Left lung (tissue), 10 donors: ENCODE data around the gene DRC3. TPM values are rescaled to one million over a fixed set of nuclear protein-coding genes. Genes with fewer than 3 reads are reported as not detected.

Experiments
- ATAC-seq: fragments of 200-7000 bp; cut with Tn5 transposase; one replicate; pipeline ENCODE4 v1.9.1; 2020; ENCODE audit warnings: moderate library complexity
- DNase-seq, 4 donors: peaks; one replicate each; pipeline ENCODE4 v3.0.0-alpha.2; 2013 to 2020
- H3K27ac ChIP-seq, 2 donors: fragments of 200-600 bp; sonication (generic) in 1 of 2; one replicate each; pipeline versions ENCODE4 v1.5.0 to v1.8.0; 2020 to 2021
- H3K27me3 ChIP-seq, 2 donors: fragments of 200-600 bp; sonication (generic) in 1 of 2; one replicate each; pipeline versions ENCODE4 v1.5.0 to v1.8.0; 2020 to 2021
- H3K36me3 ChIP-seq, 2 donors: fragments of 200-600 bp; sonication (generic) in 1 of 2; one replicate each; pipeline versions ENCODE4 v1.5.0 to v1.8.0; 2020 to 2021
- H3K4me1 ChIP-seq, 2 donors: fragments of 200-600 bp; one replicate each; pipeline ENCODE4 v1.8.0; 2021
- H3K4me3 ChIP-seq, 2 donors: fragments of 200-600 bp; sonication (generic) in 1 of 2; one replicate each; pipeline versions ENCODE4 v1.5.0 to v1.8.0; 2020 to 2021; ENCODE audit warnings: mild to moderate bottlenecking in 1 of 2
- H3K9me3 ChIP-seq, 2 donors: fragments of 200-600 bp; sonication (generic) in 1 of 2; one replicate each; pipeline versions ENCODE4 v1.5.0 to v1.8.0; 2020 to 2021
- CTCF ChIP-seq, 2 donors: fragments of 200-600 bp; sonication (generic) in 1 of 2; IDR thresholded peaks; one replicate each; pipeline versions ENCODE4 v1.5.0 to v1.8.0; 2021; ENCODE audit warnings: antibody characterized with exemption in 2 of 2
- intact Hi-C, 2 donors: fragments of 100-400 bp; cut with DNase I; formaldehyde crosslinking; loops; one replicate each; pipeline versions ENCODE4 v1.11.2 to v1.14.2; 2022
- polyA plus RNA-seq, 6 donors: library from polyadenylated mRNA; unstranded; fragments of 120-200 nt; gene quantifications; one replicate each; pipeline ENCODE4 v1.2.1, GENCODE V29; 2013; ENCODE audit not compliant: insufficient read length in 6 of 6
- total RNA-seq, 2 donors: library from RNA; stranded (reverse); fragmentation: NEBNext Ultra II Directional; extraction: Animal tissue kit (Norgen Biotek cat#: 25700); gene quantifications; one replicate each; pipeline ENCODE4 v1.2.1, GENCODE V29; 2021
- donor health status: DM: no; HTN: yes; CAD: no.
- donor health status: DM: no; HTN: no; CAD: no.

The DRC3 gene
- total and polyA plus RNA-seq, 8 donors, result 3.6 to 22.8 (median 16.4) TPM

DNA sequence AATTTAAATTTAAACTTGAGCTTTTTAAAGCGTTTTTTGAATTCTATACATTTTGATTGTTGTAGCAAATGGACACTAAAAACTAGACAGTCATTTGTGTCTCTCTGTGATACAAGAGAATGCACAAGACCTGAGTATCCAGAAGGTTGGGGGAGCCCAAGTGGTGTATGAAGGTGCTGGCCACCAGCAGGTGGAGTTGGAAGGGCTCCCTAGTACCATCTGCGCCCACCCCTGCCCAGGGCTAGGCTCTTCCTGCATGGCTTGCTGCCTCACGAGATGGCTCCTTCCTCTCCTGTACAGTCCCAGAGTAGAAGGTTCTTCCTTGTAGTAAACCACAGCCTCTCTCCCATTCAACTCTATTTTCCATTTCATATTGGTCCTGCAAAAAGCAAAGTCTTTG is 83.6 kb downstream of the DRC3 start:
- Histone ChIP-seq H3K4me3 (no peak overlapping the region), H3K27me3 (no peaks in the 10 kb centered on the region), H3K4me1 (no peaks in the 10 kb centered on the region), H3K27ac (no peak overlapping the region), H3K9me3 (no peaks in the 10 kb centered on the region), H3K36me3 (peaks cover 0 to 73% of the 10 kb centered on the region in 2 donors)
- no peak for ATAC-seq
- DNase-seq, result no peak
- intact Hi-C loops, result no loop called here
- TF ChIP-seq CTCF (IDR thresholded peaks at IDR 0.05), result no peak

DNA sequence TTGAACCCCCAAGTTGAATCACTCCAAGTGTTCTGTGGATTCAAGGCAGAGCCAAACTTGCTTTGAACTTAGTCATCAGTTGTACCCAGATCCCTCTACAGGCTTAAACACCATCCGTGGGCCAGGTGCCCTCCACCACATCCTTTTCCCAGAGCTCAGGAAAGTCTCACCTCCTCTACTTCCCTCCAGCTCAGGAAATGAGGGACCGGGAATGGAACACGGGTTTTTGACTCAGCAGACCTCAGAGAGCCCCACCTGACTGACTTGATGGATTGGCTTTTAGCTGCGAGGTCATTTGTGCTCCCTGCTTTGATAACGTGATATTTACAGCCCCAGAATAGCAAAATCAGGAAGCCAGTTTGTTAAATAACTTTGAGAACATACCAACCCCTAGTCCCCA is 86.6 kb downstream of the DRC3 start:
- ATAC-seq (no peak), DNase-seq (no peak)
- Histone ChIP-seq H3K4me1 (no peaks in the 10 kb centered on the region), H3K9me3 (no peaks in the 10 kb centered on the region), H3K36me3 (peaks cover 0 to 94% of the 10 kb centered on the region in 2 donors), H3K27ac (no peak overlapping the region), H3K4me3 (no peak overlapping the region), H3K27me3 (no peaks in the 10 kb centered on the region)
- intact Hi-C loops, result no loop called here
- TF ChIP-seq CTCF (IDR thresholded peaks at IDR 0.05), result no peak

GRCh38 chr17:18064053-18064452 is 91.4 kb downstream of the DRC3 start:
- no peaks in the 10 kb centered on the region for H3K27me3 ChIP-seq
- DNase-seq (no peak), ATAC-seq (no peak)
- intact Hi-C loops, result no loop called here
- H3K4me1 ChIP-seq, result no peaks in the 10 kb centered on the region
- peaks cover 0 to 80% of the 10 kb centered on the region in 2 donors for H3K36me3 ChIP-seq
- TF ChIP-seq CTCF (IDR thresholded peaks at IDR 0.05), result no peak
- no peak overlapping the region for H3K4me3 ChIP-seq
- H3K9me3 ChIP-seq, result no peaks in the 10 kb centered on the region
- H3K27ac ChIP-seq, result no peak overlapping the region

DNA sequence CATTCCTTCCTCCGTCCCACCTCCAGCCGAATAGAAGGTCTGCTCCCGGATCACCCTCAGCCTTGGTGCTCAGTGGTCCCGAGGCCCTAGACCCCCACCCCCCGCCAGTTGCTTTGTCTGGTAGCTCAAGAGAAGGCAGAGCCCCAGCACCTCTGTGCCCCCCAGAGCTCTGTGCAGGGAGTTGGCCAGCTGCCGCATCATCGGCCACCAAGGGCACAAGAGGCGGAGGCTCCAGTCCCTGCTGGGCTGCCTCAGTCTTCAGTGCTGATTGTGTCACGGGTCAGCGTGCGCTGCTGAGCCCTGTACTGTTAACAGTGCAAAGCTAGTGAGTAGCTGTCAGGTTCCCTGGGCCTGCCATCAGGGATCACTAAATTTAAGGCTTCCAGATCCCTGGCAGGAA is 92.9 kb downstream of the DRC3 start:
- no peak for DNase-seq
- no peak overlapping the region for H3K27ac ChIP-seq
- ATAC-seq, result no peak
- no peak for TF ChIP-seq CTCF (IDR thresholded peaks at IDR 0.05)
- H3K9me3 ChIP-seq, result no peaks in the 10 kb centered on the region
- peaks cover 0 to 65% of the 10 kb centered on the region in 2 donors for H3K36me3 ChIP-seq
- H3K4me1 ChIP-seq, result no peaks in the 10 kb centered on the region
- H3K27me3 ChIP-seq, result no peaks in the 10 kb centered on the region
- intact Hi-C loops, result no loop called here
- no peak overlapping the region for H3K4me3 ChIP-seq

Other genes starting within 250 kb of the DRC3 start
- gene SREBF1, start 135.9 kb upstream of the DRC3 start, total RNA-seq, result 100 to 1,000 TPM; 112 to 122 TPM
- gene SREBF1, start 135.9 kb upstream of the DRC3 start, polyA plus RNA-seq, result 10 to 100 TPM; 27.9 to 62.1 (median 36.9) TPM
- 10 to 100 TPM; 56.4 to 71.2 TPM for gene TOM1L2, start 462 bp upstream of the DRC3 start, total RNA-seq
- 10 to 100 TPM; 51.2 to 62.3 (median 57.4) TPM for gene TOM1L2, start 462 bp upstream of the DRC3 start, polyA plus RNA-seq
- 10 to 100 TPM; 36.8 to 38.2 TPM for gene ATPAF2, start 66.3 kb downstream of the DRC3 start, total RNA-seq
- 10 to 100 TPM; 21.3 to 26.6 (median 22.8) TPM for gene ATPAF2, start 66.3 kb downstream of the DRC3 start, polyA plus RNA-seq
- 1 to 10 TPM; 7.9 to 8.8 TPM for gene GID4, start 66.5 kb downstream of the DRC3 start, total RNA-seq
- 10 to 100 TPM; 12.4 to 15.1 (median 13.4) TPM for gene GID4, start 66.5 kb downstream of the DRC3 start, polyA plus RNA-seq
- 10 to 100 TPM; 30.1 to 32.9 TPM for gene DRG2, start 115.1 kb downstream of the DRC3 start, total RNA-seq
- gene DRG2, start 115.1 kb downstream of the DRC3 start, polyA plus RNA-seq, result 10 to 100 TPM; 38.2 to 48.2 (median 38.4) TPM
- 1 to 10 TPM; 1.3 to 1.6 TPM for gene MYO15A, start 135.9 kb downstream of the DRC3 start, total RNA-seq
- gene MYO15A, start 135.9 kb downstream of the DRC3 start, polyA plus RNA-seq, result 1 to 10 TPM; 1.7 to 3.2 (median 2.9) TPM
- gene ALKBH5, start 211.0 kb downstream of the DRC3 start, total RNA-seq, result 10 to 100 TPM; 87.6 to 99.6 TPM
- gene ALKBH5, start 211.0 kb downstream of the DRC3 start, polyA plus RNA-seq, result 10 to 100 TPM; 53.6 to 68.2 (median 59.8) TPM